ENCODE results near the gene ANKRD60. TPM values are rescaled to one million over a fixed set of nuclear protein-coding genes. Genes with fewer than 3 reads are reported as not detected.

The ANKRD60 gene
- total RNA-seq, 1 experiment from 2014 or later = not detected

- Histone ChIP-seq H3K4me3 (ENCODE audit: low read depth, low read length, poor library complexity, severe bottlenecking) (no peak overlapping the region), H3K4me1 (ENCODE audit: insufficient read depth, low read length, poor library complexity, severe bottlenecking) (no peaks in the 10 kb centered on the region), H3K9me3 (ENCODE audit: low read depth, low read length, poor library complexity, severe bottlenecking) (no peaks in the 10 kb centered on the region), H3K27ac (ENCODE audit: low read depth, low read length, poor library complexity, severe bottlenecking) (no peak overlapping the region), H3K36me3 (ENCODE audit: insufficient read depth, low read length, poor library complexity, severe bottlenecking) (peaks cover 4% of the 10 kb centered on the region), H3K27me3 (replicated peaks; ENCODE audit: insufficient read depth, low read depth, low read length, poor library complexity) (no peaks in the 10 kb centered on the region)
- POLR2A ChIA-PET (ENCODE audit: low non-redundant PET) = no interaction called here
- TF ChIP-seq EZH2 (IDR thresholded peaks at IDR 0.05; ENCODE audit: borderline replicate concordance, low read depth, low read length, poor library complexity, severe bottlenecking) (no peak), CTCF (conservative IDR thresholded peaks at IDR 0.05; ENCODE audit: low read depth, low read length) (no peak)
- CTCF ChIA-PET = no interaction called here
- BruUV-seq (replicated peaks) = no TSS peak
- intact Hi-C loops (cut with micrococcal nuclease; ENCODE audit: unreplicated experiment) = no loop called here
- no peak for DNase-seq (ENCODE audit: low spot score)
Observed at GRCh38 chr20:58251348-58251978, 23.0 kb upstream of the ANKRD60 start.

- CTCF ChIA-PET = no interaction called here
- no peaks in the 10 kb centered on the region for H3K27me3 ChIP-seq (replicated peaks; ENCODE audit: insufficient read depth, low read depth, low read length, poor library complexity)
- peak; percentile 34 for DNase-seq (ENCODE audit: low spot score)
- no peaks in the 10 kb centered on the region for H3K4me1 ChIP-seq (ENCODE audit: insufficient read depth, low read length, poor library complexity, severe bottlenecking)
- no peaks in the 10 kb centered on the region for H3K9me3 ChIP-seq (ENCODE audit: low read depth, low read length, poor library complexity, severe bottlenecking)
- peaks cover 17% of the 10 kb centered on the region for H3K36me3 ChIP-seq (ENCODE audit: insufficient read depth, low read length, poor library complexity, severe bottlenecking)
- POLR2A ChIA-PET (ENCODE audit: low non-redundant PET) = no interaction called here
- TF ChIP-seq EZH2 (IDR thresholded peaks at IDR 0.05; ENCODE audit: borderline replicate concordance, low read depth, low read length, poor library complexity, severe bottlenecking) (no peak), CTCF (conservative IDR thresholded peaks at IDR 0.05; ENCODE audit: low read depth, low read length) (peak; percentile 37; the same call in 1 of the 2 replicates)
- no TSS peak for BruUV-seq (replicated peaks)
- intact Hi-C loops (cut with micrococcal nuclease; ENCODE audit: unreplicated experiment) = no loop called here
- H3K4me3 ChIP-seq (ENCODE audit: low read depth, low read length, poor library complexity, severe bottlenecking) = no peak overlapping the region
- H3K27ac ChIP-seq (ENCODE audit: low read depth, low read length, poor library complexity, severe bottlenecking) = no peak overlapping the region
Observed at GRCh38 chr20:58246346-58246745, 17.9 kb upstream of the ANKRD60 start.

- ChIA-PET CTCF (no interaction called here), POLR2A (ENCODE audit: low non-redundant PET) (no interaction called here)
- TF ChIP-seq CTCF (conservative IDR thresholded peaks at IDR 0.05; ENCODE audit: low read depth, low read length) (no peak), EZH2 (IDR thresholded peaks at IDR 0.05; ENCODE audit: borderline replicate concordance, low read depth, low read length, poor library complexity, severe bottlenecking) (no peak)
- DNase-seq (ENCODE audit: low spot score) = no peak
- Histone ChIP-seq H3K36me3 (ENCODE audit: insufficient read depth, low read length, poor library complexity, severe bottlenecking) (peaks cover 17% of the 10 kb centered on the region), H3K27me3 (replicated peaks; ENCODE audit: insufficient read depth, low read depth, low read length, poor library complexity) (no peaks in the 10 kb centered on the region), H3K4me1 (ENCODE audit: insufficient read depth, low read length, poor library complexity, severe bottlenecking) (no peaks in the 10 kb centered on the region), H3K4me3 (ENCODE audit: low read depth, low read length, poor library complexity, severe bottlenecking) (no peak overlapping the region), H3K9me3 (ENCODE audit: low read depth, low read length, poor library complexity, severe bottlenecking) (no peaks in the 10 kb centered on the region), H3K27ac (ENCODE audit: low read depth, low read length, poor library complexity, severe bottlenecking) (no peak overlapping the region)
- no TSS peak for BruUV-seq (replicated peaks)
- intact Hi-C loops (cut with micrococcal nuclease; ENCODE audit: unreplicated experiment) = no loop called here
Observed at GRCh38 chr20:58245931-58246330, 17.5 kb upstream of the ANKRD60 start.

All from A673 (cell line).